HG03442 (cell line): ENCODE data around the gene SLC44A5.

Source experiments
- ATAC-seq: cut with Tn5 transposase; IDR thresholded peaks from one replicate; pipeline ENCODE4 v1.9.1; 2021; ENCODE audit warnings: mild to moderate bottlenecking, moderate library complexity; ENCODE audit not compliant: unreplicated experiment

SLC44A5 gene

DNA sequence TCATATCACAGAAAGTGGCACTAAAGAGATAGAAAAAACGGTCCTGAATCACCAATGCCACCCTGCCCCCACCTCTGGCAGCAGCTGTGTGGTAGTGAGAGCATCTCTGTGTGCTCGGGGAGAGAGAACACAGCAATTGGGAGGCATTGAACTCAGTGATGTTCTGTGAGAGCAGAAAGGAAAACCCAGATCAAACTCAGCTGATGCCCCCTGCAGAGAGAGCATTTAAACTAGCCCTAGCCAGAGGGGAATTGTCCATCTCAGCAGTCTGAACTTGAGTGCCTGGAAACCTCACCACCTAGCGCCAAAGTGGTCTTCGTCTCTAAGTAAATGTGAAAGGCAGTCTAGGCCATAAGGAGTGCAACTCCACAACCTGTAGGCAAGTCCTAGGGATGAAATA is 21.3 kb downstream of the SLC44A5 start:
- no peak for ATAC-seq

DNA sequence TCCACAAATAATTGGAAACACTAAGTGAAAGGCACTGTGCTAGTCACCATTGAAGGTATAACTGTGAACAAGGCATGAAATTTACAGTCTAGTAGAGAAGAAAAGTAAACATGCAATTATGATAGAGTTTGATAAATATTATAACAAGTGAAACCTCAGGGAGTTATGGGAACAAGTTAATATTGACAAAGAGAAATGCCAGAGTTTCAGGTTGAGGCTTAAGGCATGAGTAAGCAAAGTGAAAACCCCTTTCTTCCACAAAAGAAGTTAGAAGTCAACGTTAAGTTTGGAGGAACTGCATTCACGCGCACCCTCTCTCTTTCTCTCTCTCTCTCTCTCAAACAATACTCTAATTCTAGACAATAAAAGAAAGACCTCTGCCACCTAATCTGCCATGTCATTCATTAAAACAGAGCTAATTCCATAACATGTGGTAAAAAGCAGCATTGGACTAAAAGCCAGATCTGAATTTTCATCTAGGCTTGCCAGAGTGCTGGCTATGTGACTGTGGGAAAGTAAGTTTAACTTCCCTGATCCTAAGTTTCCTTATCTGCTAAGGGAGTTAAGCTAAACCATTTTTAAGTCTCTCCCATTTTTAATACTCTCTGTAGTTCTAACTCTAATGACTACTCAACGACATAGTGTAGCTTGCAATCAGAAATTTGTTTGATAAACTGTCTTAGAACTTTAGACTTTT is 22.0 kb downstream of the SLC44A5 start:
- no peak for ATAC-seq

DNA sequence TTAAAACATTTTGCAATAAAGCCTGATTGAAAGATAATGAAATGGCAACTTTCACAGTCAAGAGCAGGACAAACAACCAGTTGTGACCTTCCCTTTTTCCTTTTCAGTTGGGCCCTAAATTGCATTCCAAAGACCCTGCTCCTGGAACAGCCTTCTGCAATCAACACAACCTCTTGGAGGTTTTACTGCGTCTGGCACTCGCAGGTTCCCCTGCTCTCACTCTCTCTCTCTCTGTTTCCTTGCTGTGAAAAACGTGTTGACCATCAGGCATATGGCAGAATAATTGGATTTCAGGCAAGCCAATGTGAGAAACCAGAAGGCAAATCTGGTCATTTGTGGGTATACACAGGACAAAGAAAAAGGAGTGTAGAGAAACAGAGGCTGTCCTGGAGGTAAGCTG is 23.2 kb downstream of the SLC44A5 start:
- ATAC-seq = no peak

DNA sequence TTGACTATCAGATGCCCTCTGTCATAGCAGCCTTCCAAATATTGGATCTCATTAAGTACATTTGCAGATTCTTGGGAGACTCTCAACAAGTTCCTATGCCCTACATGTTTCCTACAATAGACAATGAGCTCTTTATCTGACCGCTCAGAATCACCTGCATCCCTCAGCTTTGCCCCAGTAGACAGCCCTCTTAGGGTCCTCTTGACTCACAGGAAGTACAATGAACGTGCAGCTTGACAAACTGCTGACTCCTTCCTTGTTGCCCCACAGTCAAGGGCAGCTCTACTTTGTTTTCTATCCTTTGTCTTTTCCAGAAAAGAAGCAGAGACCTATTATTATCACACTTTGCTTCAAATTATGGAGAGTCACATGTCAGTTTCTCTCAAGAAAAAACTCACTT is 27.6 kb downstream of the SLC44A5 start:
- ATAC-seq = no peak

DNA sequence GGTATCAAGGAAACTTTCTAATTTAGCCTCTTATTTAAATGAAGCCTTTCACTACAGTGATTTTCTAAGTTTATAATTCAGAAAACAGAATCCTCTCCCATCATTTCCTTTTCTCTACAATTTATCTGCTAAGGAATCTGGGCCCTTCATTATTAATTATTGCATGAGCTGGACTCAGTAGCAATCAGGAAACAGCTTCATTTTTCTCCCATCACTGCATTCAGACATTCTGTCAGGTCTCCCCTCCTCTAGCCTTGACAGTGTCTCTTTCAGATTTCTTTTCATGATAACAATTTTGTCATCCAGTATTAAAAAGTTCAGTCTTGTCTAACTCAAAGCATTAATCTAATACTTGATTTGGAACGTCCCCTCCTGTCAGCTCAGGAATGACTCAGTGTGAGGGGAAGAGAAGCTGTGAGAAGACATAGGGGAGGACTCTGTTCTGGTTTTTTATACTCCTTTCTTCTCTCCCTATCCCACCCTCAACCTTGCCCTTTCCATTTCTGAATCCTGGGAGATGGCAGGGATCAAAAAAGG is 28.1 kb downstream of the SLC44A5 start:
- no peak for ATAC-seq

DNA sequence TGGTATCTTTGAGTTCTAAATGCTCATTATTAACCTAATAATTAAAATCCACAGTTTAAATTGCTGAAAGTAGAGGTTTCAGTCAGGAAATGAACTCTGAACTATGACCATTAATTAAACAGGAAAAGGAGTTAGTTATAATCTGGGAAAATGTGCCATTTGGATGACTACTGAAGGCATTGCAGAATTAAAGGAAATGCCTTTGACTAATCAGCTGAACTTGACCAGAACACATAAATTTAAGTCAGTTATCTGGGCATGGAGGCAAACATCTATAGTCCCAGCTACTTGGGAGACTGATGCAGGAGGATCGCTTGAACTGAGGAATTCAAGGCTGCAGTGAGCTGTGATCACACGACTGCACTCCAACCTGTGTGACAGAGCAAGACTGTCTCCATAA is 31.9 kb downstream of the SLC44A5 start:
- ATAC-seq = no peak

DNA sequence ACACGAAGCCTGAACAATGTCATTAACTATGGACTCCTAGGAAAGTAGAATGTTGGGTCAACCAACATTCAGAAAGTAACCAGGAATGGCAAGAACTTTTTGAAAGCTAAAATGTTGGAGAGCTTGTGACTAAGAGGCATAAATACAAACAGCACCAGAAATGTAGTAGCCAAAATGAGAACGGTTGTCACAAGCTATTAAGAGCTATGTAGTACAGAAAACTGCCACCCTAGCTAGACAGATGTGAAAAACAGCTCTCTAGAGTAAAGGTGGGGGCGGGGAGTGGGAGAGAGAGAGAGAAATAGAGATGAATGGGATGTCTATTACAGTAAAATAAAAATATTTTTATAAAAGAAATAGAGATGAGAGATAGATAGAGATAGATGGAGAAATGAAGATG is 35.1 kb downstream of the SLC44A5 start:
- no peak for ATAC-seq

DNA sequence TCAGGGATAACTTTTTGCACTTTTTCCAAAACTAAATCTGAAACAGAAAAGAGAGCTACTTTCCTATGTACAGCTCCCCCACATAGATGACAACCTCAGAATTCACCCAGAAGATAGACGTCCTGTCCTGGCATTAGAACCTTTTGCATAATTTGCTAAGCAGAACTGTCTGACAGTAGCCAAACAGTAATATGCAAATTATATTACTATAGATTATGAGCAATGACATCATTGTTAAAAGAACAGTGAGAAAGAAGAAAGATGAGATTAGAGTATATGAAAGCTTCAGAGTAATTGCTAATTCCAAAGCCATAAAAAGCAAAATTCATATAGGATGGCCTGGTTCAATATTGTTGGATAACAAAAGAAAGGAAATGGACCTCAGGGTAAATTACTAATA is 43.7 kb downstream of the SLC44A5 start:
- no peak for ATAC-seq

DNA sequence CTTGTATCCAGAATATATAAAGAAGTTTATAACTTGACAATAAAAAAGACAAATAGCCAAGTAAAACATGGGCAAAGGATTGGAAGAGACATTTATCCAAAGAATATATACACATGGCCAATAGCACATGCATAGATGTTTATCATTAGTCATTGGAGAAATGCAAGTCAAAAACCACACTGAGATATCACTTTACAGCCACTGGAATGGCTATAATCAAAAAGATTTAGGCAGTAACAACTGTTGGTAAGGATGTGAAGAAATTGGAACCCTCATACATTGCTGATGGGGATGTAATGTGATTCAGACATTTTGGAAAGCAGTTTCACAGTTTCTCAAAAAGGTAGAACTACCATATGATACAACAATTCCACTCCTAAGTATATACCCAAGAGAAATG is 51.1 kb downstream of the SLC44A5 start:
- ATAC-seq = no peak

DNA sequence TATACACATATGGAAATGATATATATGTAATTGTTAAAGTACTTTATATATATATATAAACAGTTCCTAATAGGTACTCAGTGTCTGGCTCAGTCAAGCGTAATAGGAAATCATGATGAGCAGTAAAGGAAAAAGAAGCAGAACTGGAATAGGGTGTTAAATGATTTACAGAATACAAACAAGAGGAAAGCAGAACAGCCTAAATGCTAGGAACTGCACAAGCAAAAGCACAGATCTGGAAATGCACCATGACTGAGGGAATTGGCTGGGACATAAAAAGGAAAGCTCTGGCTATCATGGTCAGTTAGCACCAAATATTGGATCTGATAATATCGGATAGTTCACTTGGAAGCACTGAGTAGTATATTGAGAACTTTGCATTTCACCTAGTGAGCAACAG is 51.8 kb downstream of the SLC44A5 start:
- ATAC-seq = no peak

DNA sequence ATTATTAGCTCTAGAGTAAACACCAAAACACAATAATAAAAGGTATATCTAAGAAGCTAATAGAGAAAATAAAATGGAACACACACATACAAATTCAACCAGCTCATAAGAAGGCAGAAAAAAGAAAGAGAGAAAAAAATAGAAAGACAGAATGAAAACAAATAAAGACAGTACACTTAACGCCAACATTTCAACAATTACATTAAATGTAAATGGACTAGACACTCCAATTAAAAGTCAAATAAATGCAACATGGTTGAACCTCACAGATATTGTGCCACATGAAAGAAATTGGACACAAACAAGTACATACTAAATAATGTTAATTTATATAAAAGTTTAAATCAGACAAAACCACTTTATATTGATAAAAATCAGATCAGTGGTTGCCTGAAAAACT is 56.0 kb downstream of the SLC44A5 start:
- no peak for ATAC-seq

DNA sequence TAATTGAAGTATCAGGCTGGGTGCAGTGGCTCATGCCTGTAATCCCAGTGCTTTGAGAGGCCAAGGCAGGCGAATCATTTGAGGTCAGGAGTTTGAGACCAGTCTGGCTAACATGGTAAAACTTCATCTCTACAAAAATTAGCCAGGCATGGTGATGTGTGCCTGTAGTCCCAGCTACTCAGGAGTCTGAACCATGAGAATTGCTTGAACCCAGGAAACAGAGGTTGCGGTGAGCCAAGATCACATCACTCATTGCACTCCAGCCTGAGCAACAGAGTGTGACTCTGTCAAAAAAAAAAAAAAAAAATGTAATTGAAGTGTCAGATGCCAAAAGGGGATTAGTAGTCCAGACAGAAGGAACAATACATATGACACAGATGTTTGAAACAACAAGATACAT is 56.7 kb downstream of the SLC44A5 start:
- no peak for ATAC-seq

DNA sequence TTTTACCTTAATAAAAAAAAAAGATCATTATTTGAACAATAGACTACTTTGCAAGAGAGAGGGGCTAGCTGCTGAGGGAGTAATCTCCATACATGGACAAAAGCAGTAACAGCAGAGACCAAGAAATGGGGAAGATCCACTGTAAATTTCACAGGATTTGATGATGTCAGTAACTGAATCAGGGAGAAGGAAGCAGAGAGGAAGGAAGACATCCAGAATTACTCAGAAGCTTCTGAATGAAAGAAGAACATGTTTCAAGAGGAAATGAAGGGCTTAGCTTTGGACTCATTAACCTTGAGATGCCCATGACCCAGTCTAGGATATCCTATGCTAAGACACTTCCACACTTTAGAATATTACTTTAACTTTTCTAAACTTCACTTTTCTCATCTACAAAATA is 60.4 kb downstream of the SLC44A5 start:
- no peak for ATAC-seq

DNA sequence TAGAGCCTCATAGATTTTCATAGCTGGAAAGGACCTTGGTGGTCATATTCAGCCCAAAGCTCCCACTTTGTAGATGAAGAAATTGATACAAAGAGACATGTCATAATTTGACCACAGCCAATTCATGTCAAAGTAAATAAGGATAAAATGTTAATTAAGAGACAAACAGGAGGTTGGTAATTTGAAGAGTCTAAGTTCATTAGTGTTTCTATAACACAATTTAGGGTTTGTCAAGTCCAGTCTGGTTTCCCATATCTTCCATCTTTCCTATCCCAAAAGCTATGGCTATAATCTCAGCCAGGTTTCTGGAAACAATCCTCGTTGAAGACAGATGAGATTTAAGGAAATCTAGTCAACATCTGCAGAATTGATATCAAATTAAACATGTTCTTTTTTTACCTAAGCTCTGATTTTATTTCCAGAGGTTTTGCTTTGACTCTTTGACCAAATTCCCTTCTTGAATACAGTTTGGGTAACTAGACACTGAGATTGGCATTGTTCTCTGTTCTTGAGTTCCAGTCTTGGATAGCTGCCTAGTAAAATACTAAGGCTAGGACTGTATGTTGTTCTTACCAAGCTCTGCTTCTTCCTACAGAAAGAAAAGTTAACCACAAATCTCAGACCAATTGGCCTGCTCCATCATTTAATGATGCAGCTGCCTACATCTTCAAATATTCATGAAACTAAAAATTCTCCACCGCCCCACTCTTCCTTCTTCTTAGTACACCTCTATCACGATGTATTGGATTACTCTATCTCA is 62.0 kb downstream of the SLC44A5 start:
- ATAC-seq = no peak

DNA sequence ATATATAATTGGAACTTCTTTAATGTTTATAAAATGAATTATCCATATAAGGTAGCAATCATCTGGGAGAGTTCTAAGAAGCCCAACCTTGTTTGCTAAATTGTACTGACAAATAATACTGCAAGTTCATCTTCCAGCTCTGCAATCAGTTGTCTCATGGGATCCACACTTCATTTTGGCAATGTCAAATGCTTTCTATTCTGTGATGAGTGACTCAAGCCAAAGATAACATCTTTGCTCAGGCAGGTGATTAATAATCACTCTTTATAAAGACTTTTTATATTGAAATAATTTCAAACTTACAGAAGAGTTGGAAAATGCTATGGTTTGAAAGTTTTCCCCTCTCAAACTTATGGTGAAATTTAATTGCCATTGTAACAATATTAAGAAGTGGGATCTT is 67.2 kb downstream of the SLC44A5 start:
- no peak for ATAC-seq

DNA sequence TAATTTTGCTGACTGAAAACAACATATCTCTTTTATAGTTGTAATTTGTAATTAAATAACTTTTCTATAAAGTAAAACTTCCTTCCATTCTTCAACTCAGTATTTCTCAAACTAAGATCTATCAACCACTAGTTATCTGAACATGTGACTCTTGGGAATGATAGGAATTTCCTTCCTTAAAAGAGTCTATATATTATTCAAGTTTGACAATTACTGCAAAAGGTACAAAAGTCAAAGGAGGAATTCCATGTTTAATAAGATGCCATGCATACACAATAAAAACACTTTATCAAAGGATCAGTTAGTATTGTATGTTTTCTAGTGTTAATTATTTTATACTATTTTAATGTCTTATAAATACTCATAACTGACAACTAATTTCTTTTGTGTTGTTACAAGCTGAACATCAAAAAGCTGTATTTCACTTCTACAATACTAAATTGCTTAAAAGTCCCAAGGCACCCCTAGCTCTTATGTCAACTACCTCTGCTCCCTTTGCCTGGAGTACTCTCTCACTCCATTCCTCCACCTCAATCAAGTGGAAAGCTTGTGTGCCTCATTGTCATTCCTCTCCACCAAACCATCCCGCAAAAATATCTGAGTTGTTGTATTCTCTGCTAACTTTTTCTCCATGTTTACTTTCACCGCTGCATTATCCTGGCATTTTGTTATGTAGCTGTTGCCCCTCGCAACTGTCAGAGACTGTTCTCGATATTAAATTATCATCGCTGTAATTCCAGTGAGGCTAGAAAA is 67.9 kb downstream of the SLC44A5 start:
- no peak for ATAC-seq

DNA sequence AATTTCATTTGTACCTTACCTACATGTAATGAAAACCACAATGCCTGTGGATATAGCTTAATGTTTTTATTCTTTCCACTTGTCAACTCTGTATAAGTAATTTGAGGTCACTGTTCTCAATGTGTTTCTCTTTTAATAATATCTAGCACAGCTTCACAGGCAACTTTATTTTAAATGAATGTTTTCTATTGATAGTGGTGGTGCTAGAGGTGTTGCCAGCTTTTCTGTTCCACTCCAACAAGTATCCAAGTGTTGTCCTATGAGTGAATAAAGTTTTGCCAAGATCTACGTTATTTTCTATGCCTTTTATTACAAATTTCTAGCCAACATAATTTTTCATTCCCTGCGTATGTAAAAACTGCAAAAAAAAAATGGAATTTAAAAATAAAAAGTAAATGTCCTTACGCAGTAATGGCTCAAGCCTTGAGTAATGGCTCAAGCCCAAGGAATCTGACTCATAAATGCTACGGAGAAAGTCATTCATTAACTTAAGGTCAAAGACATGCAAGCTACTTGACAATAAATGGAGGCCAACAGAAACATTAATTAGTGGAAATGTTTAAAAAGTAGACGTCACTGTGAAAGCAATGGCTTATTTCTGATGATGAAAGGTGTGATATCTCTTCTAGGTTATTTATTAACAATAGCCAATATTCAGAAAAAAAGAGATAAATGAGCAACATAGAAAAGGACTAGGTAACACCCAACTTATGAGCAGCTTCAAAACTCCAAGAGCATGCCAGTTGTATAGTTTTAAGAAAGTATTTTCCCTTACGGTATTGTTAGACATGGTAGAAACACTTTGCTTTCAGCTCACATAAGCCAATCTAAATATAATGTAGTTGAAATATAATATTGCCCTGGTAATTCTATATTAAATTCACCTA is 71.4 kb downstream of the SLC44A5 start:
- ATAC-seq = no peak

DNA sequence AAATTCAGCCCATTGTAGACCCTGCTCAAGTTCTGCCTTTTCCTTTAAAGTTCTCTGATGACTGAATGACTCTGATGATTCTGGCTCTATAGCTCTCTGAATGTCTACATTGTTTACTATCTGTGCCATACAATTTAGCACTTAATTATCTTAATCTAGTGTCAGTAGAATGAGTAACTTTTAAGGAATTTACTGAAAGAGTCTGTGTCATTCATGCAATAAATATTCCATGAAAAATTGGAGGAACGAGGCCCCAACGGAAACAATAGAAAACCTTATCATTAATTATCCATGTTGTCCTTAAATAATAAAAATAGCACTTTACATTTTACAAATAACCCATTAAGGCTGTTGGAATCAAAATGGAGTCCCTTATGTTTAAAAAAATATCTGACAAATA is 77.8 kb downstream of the SLC44A5 start:
- no peak for ATAC-seq

DNA sequence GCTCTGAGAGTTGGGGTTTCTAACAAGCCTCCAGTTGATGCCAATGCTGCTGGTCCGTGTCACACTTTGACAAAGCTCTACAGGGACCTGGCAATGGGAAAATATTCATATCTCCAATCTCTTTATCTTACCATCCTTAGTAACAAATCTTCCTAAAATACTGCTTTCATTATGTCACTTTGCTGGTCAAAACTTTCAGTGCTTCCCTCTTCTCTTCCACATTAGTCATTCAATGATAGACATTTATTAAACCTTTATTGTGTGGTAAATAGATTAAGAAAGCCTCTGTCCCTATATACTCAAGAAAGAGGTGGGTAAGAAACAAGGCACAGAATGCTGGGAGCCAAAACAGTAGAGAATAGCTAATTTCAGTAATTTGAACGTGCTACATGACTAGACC is 79.3 kb downstream of the SLC44A5 start:
- ATAC-seq = no peak

DNA sequence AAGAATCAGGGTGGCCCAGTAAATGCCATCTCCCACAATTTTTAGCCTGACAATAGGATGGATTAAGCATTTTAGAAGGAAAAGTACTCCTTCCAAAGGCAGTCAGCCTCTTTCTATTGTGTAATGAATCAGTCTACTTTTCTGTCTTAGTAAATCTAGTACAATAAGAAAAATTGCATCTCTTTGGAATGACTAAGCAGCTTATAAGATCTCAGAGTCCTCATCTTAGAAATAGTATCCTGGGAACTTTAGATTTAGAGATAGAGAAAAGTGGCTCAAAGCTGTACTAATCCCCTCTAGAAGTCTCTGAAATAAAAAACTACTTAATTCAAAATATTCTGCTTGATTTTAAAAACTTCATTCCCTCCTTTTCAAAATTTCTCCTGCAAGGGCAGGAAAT is 81.4 kb downstream of the SLC44A5 start:
- no peak for ATAC-seq

DNA sequence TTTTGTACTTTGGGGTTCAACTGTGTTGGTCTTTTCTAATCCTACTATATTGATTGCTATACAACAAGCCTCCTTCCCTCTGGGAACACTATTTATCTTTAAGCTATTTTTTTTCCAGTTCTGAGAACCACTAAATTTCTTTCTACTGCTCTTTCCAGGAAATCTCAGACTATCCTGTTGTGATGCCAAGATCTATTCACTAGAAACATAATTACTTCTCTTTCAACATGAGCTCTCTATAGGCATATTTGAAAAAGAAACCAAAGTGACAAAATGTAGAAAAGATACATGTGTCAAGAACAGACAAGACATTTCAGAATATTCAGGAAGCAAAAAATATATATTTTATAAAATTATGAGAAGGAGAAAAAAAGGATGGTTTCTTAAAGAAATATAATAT is 82.9 kb downstream of the SLC44A5 start:
- no peak for ATAC-seq
